ENCODE results near the gene PARD3.

GRCh38 chr10:34360984-34361383, 454.1 kb downstream of the PARD3 start:
- no peak for TF ChIP-seq POLR2AphosphoS5 (IDR thresholded peaks at IDR 0.05; ENCODE audit: insufficient read depth, low read depth, low read length)
- no peak for TF ChIP-seq CTCF (IDR thresholded peaks at IDR 0.05; ENCODE audit: extremely low read depth in 1 of 2, insufficient read depth in 1 of 2, low read depth in 1 of 2, low read length in 2 of 2)
- no peak for TF ChIP-seq EZH2 (IDR thresholded peaks at IDR 0.05; ENCODE audit: borderline replicate concordance, low read depth, low read length, severe bottlenecking)
- no peak for TF ChIP-seq MAX (IDR thresholded peaks at IDR 0.05; ENCODE audit: insufficient read depth, insufficient read length)
- no peak for TF ChIP-seq POLR2A (IDR thresholded peaks at IDR 0.05; ENCODE audit: low read depth, low read length)
- TF ChIP-seq MYC (IDR thresholded peaks at IDR 0.05; ENCODE audit: low read depth, low read length): no peak
